GM10248 (cell line): Measurements from ENCODE around the gene PRKCB.
"Not testable (repeated sequence)": the region's sequence is repeated elsewhere in the genome, so short reads cannot be mapped to it uniquely, and the experiment has no call there.

Experiments used
- CTCF ChIA-PET: fragments of 300-600 bp; sonication (Branson Sonifier 250); formaldehyde crosslinking; extraction: SDS; loops from one replicate; lab custom pipeline; 2021; ENCODE audit warnings: antibody characterized with exemption; lab: Yijun Ruan, JAX
- POLR2A ChIA-PET: fragments of 350-650 bp; sonication (Branson Sonifier 250); formaldehyde crosslinking; extraction: SDS; loops from one replicate; lab custom pipeline; 2020; ENCODE audit warnings: antibody characterized with exemption; lab: Yijun Ruan, JAX
- DNase-seq: peaks from one replicate; pipeline ENCODE4 v3.0.0; 2012; ENCODE audit errors: extremely low spot score
- CTCF ChIP-seq: IDR thresholded peaks from 2 replicates; pipeline ENCODE4 v1.5.1; 2012; ENCODE audit warnings: mild to moderate bottlenecking, low read depth; ENCODE audit errors: extremely low read depth, missing control alignments, control extremely low read depth

The PRKCB gene

GRCh38 chr16:24141466-24141865 is 305.7 kb downstream of the PRKCB start:
- DNase-seq, result no peak
- ChIA-PET POLR2A (no interaction called here), CTCF (interaction anchor here (1.1 to 2.5 kb wide), 4 partner anchors 11 to 71 kb away, joined by 3 to 9 read pairs (median 4); no protein-coding TSS in a partner anchor)
- no peak for TF ChIP-seq CTCF

DNA sequence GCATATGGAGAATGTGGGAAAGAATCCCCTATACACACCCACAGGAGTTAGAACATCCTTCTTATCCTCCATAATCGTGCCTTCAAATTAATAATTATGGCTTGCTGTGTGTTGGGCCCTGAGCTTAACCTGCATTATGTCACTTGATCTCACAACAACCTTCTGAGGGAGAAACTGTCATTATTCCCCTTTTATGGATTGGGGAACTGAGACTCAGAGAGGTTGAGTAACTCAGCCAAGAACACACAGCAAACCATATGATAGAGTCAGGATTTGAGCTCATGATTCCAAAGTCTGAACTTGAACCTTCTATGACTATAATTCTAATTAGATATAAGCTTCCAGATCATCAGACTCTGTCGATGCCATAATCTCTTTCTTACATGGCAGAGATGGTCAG is 306.1 kb downstream of the PRKCB start:
- CTCF ChIA-PET, result interaction anchor here (1.1 to 2.5 kb wide), 3 partner anchors 10 to 71 kb away, joined by 4 to 9 read pairs (median 5); no protein-coding TSS in a partner anchor

GRCh38 chr16:24145927-24146326 is 310.1 kb downstream of the PRKCB start:
- no peak for TF ChIP-seq CTCF
- CTCF ChIA-PET, result no interaction called here
- POLR2A ChIA-PET, result no interaction called here
- DNase-seq, result no peak

More for the DNA sequence above, 306.1 kb downstream of the PRKCB start:
- no peak for DNase-seq
- POLR2A ChIA-PET, result no interaction called here
- no peak for TF ChIP-seq CTCF

GRCh38 chr16:24146518-24146917 is 310.7 kb downstream of the PRKCB start:
- DNase-seq, result no peak
- ChIA-PET POLR2A (no interaction called here), CTCF (no interaction called here)
- TF ChIP-seq CTCF, result no peak

GRCh38 chr16:24149102-24149501 is 313.3 kb downstream of the PRKCB start:
- ChIA-PET CTCF (interaction anchor here (1.3 to 1.4 kb wide), 2 partner anchors 15 to 21 kb away, joined by 3 to 5 read pairs; no protein-coding TSS in a partner anchor), POLR2A (no interaction called here)
- TF ChIP-seq CTCF, result no peak
- DNase-seq, result peak; percentile 26

- no peak for DNase-seq
- ChIA-PET CTCF (interaction anchor here (1.3 kb wide), 1 partner anchor 19 kb away, joined by 3 read pairs; no protein-coding TSS in a partner anchor), POLR2A (no interaction called here)
- no peak for TF ChIP-seq CTCF
Measured at GRCh38 chr16:24150282-24150681, 314.5 kb downstream of the PRKCB start.

DNA sequence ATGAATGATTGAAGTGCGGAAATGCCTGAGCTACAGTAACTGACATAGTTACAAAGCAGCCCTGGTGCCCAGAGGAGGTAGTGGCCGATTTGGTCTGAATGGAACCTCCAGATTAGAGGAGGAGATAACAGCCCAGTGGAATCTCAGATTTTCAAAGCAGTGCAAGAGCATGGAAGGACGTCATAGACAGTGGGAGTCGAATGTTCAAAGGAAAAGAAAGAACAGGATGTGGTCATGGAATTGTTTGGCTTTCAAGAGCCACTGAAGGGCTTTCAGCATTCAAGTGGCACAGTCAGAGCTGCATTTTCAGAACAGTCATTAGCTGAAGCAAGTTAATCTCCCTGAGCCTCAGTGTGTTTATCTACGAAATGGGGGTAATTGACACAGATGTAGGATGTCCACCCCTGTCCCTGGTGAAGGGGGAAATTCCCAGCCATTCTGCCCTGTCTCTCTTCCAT is 315.7 kb downstream of the PRKCB start:
- CTCF ChIA-PET, result interaction anchor here (1.0 to 2.3 kb wide), 2 partner anchors 9 to 11 kb away, joined by 4 to 9 read pairs; no protein-coding TSS in a partner anchor

GRCh38 chr16:24152048-24152447 is 316.3 kb downstream of the PRKCB start:
- CTCF ChIA-PET, result interaction anchor here (1.0 to 2.3 kb wide), 4 partner anchors 9 to 18 kb away, joined by 3 to 9 read pairs (median 4); no protein-coding TSS in a partner anchor
- POLR2A ChIA-PET, DNase-seq: not testable (repeated sequence)

More for the DNA sequence above, 315.7 kb downstream of the PRKCB start:
- TF ChIP-seq CTCF, result no peak
- DNase-seq, result no peak
- POLR2A ChIA-PET, result no interaction called here
